ENCODE results near the gene CTDSPL. TPM values are rescaled to one million over a fixed set of nuclear protein-coding genes. Genes with fewer than 3 reads are reported as not detected.

The CTDSPL gene
- total and polyA plus RNA-seq, 2 of the 8 experiments (the other 6 are each of a cell fraction or from before 2014, with no cell fraction given), result 20.3 to 42.2 TPM

DNA sequence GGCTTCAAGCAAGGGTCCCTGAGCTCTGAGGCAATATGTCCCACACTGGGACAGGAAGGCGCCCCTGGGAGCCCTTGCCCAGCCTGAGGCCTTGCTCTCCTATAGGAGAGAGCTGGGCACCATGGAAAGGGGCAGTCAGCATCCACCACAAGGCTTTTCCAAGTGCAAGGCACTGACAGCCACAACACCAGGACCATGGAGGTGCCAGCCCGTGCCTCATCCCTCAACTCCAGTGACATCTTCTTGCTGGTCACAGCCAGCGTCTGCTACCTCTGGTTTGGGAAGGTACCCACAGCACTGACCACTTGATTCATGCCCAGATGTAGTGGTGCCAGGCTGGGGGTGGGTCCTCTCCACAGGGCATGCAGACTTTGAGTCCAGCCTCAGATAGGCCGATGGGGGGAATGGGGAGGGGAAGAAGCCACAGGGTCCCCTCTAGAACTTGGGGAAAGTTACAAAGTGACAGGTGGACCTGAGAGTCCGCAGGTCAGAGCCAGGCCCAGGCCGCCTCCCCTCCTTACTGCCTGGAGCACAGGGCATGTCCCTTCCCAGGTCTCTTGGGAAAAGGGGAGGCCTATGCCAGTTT, 140.7 kb downstream of the CTDSPL start:
- H3K36me3 ChIP-seq (ENCODE audit: control insufficient read depth in 2 of 4, insufficient read depth in 4 of 4, low read length in 3 of 4), result peaks cover 0 to 2% (median under 1%) of the 10 kb centered on the region in 4 experiments; a peak in 1 of 8 replicates
- WGBS, 2 experiments (ENCODE audit: extremely low coverage in 1 of 2, insufficient coverage in 1 of 2, insufficient read length in 1 of 2, insufficient replicate concordance in 2 of 2, low coverage in 1 of 2, low lambda C conversion rate in 2 of 2, missing lambda C conversion rate in 1 of 2), result 94% methylated on average over 5 of the region's 6 CpGs; no CpG with 5 or more reads in 1 of the 2 experiments
- no peak overlapping the region for H3K4ac ChIP-seq (replicated peaks; ENCODE audit: insufficient read length, low read depth, low read length)
- H3K79me1 ChIP-seq (ENCODE audit: low read depth, low read length), result no peaks in the 10 kb centered on the region; the same call in 1 of the 2 replicates
- no peak overlapping the region for H3K9ac ChIP-seq (replicated peaks in 1 of 4; ENCODE audit: extremely low read depth in 1 of 4, low read depth in 3 of 4, low read length in 3 of 4)
- H3K23me2 ChIP-seq (ENCODE audit: low read depth, low read length), result peaks cover 5% of the 10 kb centered on the region; the same call in 1 of the 2 replicates
- no peak overlapping the region for H2BK5ac ChIP-seq (ENCODE audit: low read depth, low read length)
- DNase-seq (ENCODE audit: low read depth in 1 of 2, low spot score in 2 of 2) (no peak), FAIRE-seq (no peak)
- no peak overlapping the region for H3K23ac ChIP-seq (ENCODE audit: insufficient read length)
- H2BK20ac ChIP-seq (ENCODE audit: low read length), result no peak overlapping the region
- H3K4me3 ChIP-seq (ENCODE audit: extremely low read depth in 1 of 4, insufficient read depth in 2 of 4, low read depth in 3 of 4, low read length in 4 of 4), result no peak overlapping the region
- H3K79me2 ChIP-seq (ENCODE audit: control insufficient read depth in 1 of 2, insufficient read depth in 2 of 2, low read length in 2 of 2), result no peaks in the 10 kb centered on the region
- no peak overlapping the region for H4K5ac ChIP-seq (ENCODE audit: insufficient read length, low read depth, low read length)
- H3K27ac ChIP-seq (ENCODE audit: low read depth, low read length), result no peak overlapping the region
- H2BK12ac ChIP-seq (ENCODE audit: low read depth, low read length), result no peak overlapping the region
- no peak overlapping the region for H3K4me2 ChIP-seq (ENCODE audit: insufficient read depth in 1 of 2, low read depth in 2 of 2, low read length in 2 of 2)
- H3K56ac ChIP-seq (replicated peaks; ENCODE audit: insufficient read length, low read depth, low read length), result no peak overlapping the region
- ChIA-PET POLR2A (ENCODE audit: partially characterized antibody) (no interaction called here), CTCF (ENCODE audit: partially characterized antibody) (interaction anchor here (0.6 to 5.3 kb wide), 19 partner anchors 12 to 654 kb away, joined by 3 to 75 read pairs (median 5); partner anchors contain the start of genes PLCD1 and VILL)
- H3K14ac ChIP-seq (ENCODE audit: insufficient read length), result no peak overlapping the region
- no peak overlapping the region for H3K18ac ChIP-seq (ENCODE audit: extremely low read depth, low read length)
- H3K4me1 ChIP-seq (replicated peaks in 1 of 4; ENCODE audit: control insufficient read depth in 3 of 4, insufficient read depth in 4 of 4, low read length in 3 of 4), result peaks cover 0 to 10% (median 7%) of the 10 kb centered on the region in 4 experiments; a peak in 6 of 7 replicates
- no peak overlapping the region for H2AFZ ChIP-seq (ENCODE audit: low read length)
- peaks cover 0 to 6% of the 10 kb centered on the region in 2 experiments for H4K20me1 ChIP-seq (replicated peaks in 1 of 2; ENCODE audit: control insufficient read depth in 1 of 2, insufficient read depth in 2 of 2, low read length in 2 of 2)
- H4K8ac ChIP-seq (ENCODE audit: extremely low read depth, insufficient read depth, low read length), result no peak overlapping the region
- no peak overlapping the region for H2BK15ac ChIP-seq (ENCODE audit: low read length)
- H3K9me3 ChIP-seq (ENCODE audit: insufficient read depth in 2 of 2, low read depth in 1 of 2, low read length in 1 of 2), result no peaks in the 10 kb centered on the region
- H2AK5ac ChIP-seq (ENCODE audit: low read depth, low read length), result no peak overlapping the region
- no peak overlapping the region for H2BK120ac ChIP-seq (replicated peaks; ENCODE audit: low read depth, low read length)
- H3K27me3 ChIP-seq (replicated peaks in 1 of 4; ENCODE audit: control insufficient read depth in 3 of 4, extremely low read depth in 1 of 4, insufficient read depth in 3 of 4, low read length in 3 of 4), result peaks cover 0 to 13% (median 5%) of the 10 kb centered on the region in 4 experiments; a peak in 2 of 7 replicates
- H4K91ac ChIP-seq (replicated peaks; ENCODE audit: insufficient read length, low read length), result no peak overlapping the region
- TF ChIP-seq CHD1 (IDR thresholded peaks at IDR 0.05; ENCODE audit: low read depth, low read length) (no peak), MAFK (IDR thresholded peaks at IDR 0.05; ENCODE audit: low read depth, low read length) (no peak), E2F6 (IDR thresholded peaks at IDR 0.05) (no peak), SIN3A (conservative IDR thresholded peaks at IDR 0.05 in 1 of 2, IDR thresholded peaks at IDR 0.05 in 1 of 2; ENCODE audit: low read depth in 1 of 2, low read length in 2 of 2) (no peak), TEAD4 (IDR thresholded peaks at IDR 0.05; ENCODE audit: low read depth, low read length) (no peak), ZNF274 (IDR thresholded peaks at IDR 0.05; ENCODE audit: borderline replicate concordance, extremely low read depth, low read length) (no peak), KDM4A (IDR thresholded peaks at IDR 0.05; ENCODE audit: low read depth, low read length, severe bottlenecking) (no peak), KDM1A (IDR thresholded peaks at IDR 0.05; ENCODE audit: borderline replicate concordance, low read length) (no peak), NRF1 (IDR thresholded peaks at IDR 0.05; ENCODE audit: low read depth, low read length) (no peak), POLR2AphosphoS5 (IDR thresholded peaks at IDR 0.05; ENCODE audit: low read depth, low read length) (no peak), HDAC2 (IDR thresholded peaks at IDR 0.05; ENCODE audit: borderline replicate concordance in 1 of 2, low read depth in 2 of 2, low read length in 2 of 2) (no peak)
- TF ChIP-seq, protein P1, sequence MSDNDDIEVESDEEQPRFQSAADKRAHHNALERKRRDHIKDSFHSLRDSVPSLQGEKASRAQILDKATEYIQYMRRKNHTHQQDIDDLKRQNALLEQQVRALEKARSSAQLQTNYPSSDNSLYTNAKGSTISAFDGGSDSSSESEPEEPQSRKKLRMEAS (IDR thresholded peaks at IDR 0.05), result no peak
